ENCODE measurements around the gene RPS6KA1. TPM values are rescaled to one million over a fixed set of nuclear protein-coding genes. Genes with fewer than 3 reads are reported as not detected.

RPS6KA1 gene
- total and polyA plus RNA-seq, 9 of the 15 experiments (the other 6 are each of a cell fraction or from before 2014, with no cell fraction given) = 2.4 to 61.0 (median 35.5) TPM

- no peaks in the 10 kb centered on the region for H3K79me2 ChIP-seq (ENCODE audit: control insufficient read depth, insufficient read depth, low read length)
- H3K9me1 ChIP-seq (ENCODE audit: control insufficient read depth, insufficient read depth, low read length) = no peaks in the 10 kb centered on the region
- no peaks in the 10 kb centered on the region for H4K20me1 ChIP-seq (replicated peaks; ENCODE audit: control insufficient read depth, insufficient read depth, low read length)
- WGBS (ENCODE audit: insufficient coverage, low coverage, missing lambda C conversion rate) = 33% methylated on average over 4 of the region's 4 CpGs
- H3K36me3 ChIP-seq (ENCODE audit: control insufficient read depth, insufficient read depth, low read length) = no peaks in the 10 kb centered on the region
- H3K4me3 ChIP-seq = no peak overlapping the region
- no peak for DNase-seq (ENCODE audit: extremely low read depth in 1 of 4, low spot score in 3 of 4)
- ChIA-PET CTCF (ENCODE audit: low intra/inter-chr PET ratio) (no interaction called here), POLR2A (interaction anchor here (0.6 to 9.9 kb wide), 4 partner anchors 7 to 22 kb away, joined by 3 to 60 read pairs (median 4); no protein-coding TSS in a partner anchor)
- H3K4me1 ChIP-seq (replicated peaks in 1 of 2; ENCODE audit: control insufficient read depth in 2 of 2, insufficient read depth in 2 of 2, low read length in 2 of 2) = peaks cover 4 to 6% of the 10 kb centered on the region in 2 experiments; a peak in 3 of 5 replicates
- ATAC-seq = no peak; the same call in 2 of the 3 replicates
- no peak overlapping the region for H3K9ac ChIP-seq (ENCODE audit: insufficient read depth in 1 of 2, low read depth in 2 of 2, low read length in 2 of 2)
- intact Hi-C loops (cut with micrococcal nuclease) (no loop called here), in situ Hi-C loops (cut with MboI) (no loop called here)
- no peaks in the 10 kb centered on the region for H3K9me3 ChIP-seq (replicated peaks; ENCODE audit: control insufficient read depth, insufficient read depth, low read depth, low read length)
- FAIRE-seq = no peak
- H2AFZ ChIP-seq (ENCODE audit: low read depth, low read length) = no peak overlapping the region
- no peak overlapping the region for H3K4me2 ChIP-seq (ENCODE audit: insufficient read depth, low read length)
- no TSS peak for BruUV-seq (replicated peaks)
- peaks cover 4 to 11% of the 10 kb centered on the region in 2 experiments; a peak in 2 of 5 replicates for H3K27me3 ChIP-seq (ENCODE audit: control insufficient read depth in 2 of 2, insufficient read depth in 2 of 2, low read length in 2 of 2)
- H3K27ac ChIP-seq (ENCODE audit: extremely low read depth, low read depth, low read length) = no peak overlapping the region
- TF ChIP-seq KDM4B (IDR thresholded peaks at IDR 0.05; ENCODE audit: borderline replicate concordance in 2 of 2, low read depth in 1 of 2) (no peak), NCOA2 (IDR thresholded peaks at IDR 0.05; ENCODE audit: partially characterized antibody in 2 of 2) (no peak), ZBTB49 (CRISPR knock-in tag; IDR thresholded peaks at IDR 0.05; ENCODE audit: borderline replicate concordance) (no peak), RBM25 (IDR thresholded peaks at IDR 0.05; ENCODE audit: low read depth, low read length, severe bottlenecking) (peak; percentile 60), ZNF561 (CRISPR knock-in tag; conservative IDR thresholded peaks at IDR 0.05) (no peak), CBFB (CRISPR knock-in tag; IDR thresholded peaks at IDR 0.05) (no peak), GTF2B (IDR thresholded peaks at IDR 0.05; ENCODE audit: extremely low read depth, insufficient read length) (no peak)
Observed at GRCh38 chr1:26524181-26524580, 5.4 kb upstream of the RPS6KA1 start.
